ENCODE results near the gene MINDY4.

DNA sequence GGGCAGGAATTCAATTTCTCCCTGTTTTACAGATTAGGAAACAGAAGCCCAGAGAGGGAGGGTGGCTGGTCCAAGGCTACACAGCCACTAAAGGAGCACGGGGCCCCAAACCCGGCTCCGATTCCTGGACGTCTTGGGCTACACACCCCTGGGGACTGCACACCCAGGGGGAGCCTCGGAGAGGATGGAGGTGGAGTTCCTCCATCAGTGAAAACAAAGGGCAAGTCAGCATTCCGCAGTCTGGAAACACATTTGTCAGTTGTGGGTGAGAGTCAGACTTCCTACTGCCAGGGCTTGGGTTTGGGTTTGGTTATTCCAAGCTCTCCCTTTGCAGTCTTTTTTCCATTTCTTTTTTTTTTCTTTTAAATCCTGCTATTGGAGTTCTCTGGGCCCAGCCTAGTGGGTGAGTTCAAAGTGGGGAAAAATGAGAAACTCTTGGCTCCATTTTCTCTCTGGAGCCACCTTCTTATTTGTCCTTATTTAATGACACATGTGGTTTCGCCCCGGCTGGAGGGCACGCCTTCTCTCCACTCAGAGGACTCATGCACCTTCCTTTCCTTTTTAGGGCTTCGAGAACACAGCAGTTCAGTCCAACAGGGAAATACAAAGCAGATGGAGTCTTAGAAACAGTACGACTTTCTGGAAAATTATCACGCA lies 80.6 kb downstream of the MINDY4 start:
- TF ChIP-seq CTCF (IDR thresholded peaks at IDR 0.05) (no peak), POLR2A (IDR thresholded peaks at IDR 0.05) (no peak)

Measured in right lobe of liver (tissue), 4 donors.